Measurements from ENCODE around the gene FBXL15.

FBXL15 gene

GRCh38 chr10:102411341-102412255 lies 9.0 kb upstream of the FBXL15 start:
- TF ChIP-seq, protein P1, sequence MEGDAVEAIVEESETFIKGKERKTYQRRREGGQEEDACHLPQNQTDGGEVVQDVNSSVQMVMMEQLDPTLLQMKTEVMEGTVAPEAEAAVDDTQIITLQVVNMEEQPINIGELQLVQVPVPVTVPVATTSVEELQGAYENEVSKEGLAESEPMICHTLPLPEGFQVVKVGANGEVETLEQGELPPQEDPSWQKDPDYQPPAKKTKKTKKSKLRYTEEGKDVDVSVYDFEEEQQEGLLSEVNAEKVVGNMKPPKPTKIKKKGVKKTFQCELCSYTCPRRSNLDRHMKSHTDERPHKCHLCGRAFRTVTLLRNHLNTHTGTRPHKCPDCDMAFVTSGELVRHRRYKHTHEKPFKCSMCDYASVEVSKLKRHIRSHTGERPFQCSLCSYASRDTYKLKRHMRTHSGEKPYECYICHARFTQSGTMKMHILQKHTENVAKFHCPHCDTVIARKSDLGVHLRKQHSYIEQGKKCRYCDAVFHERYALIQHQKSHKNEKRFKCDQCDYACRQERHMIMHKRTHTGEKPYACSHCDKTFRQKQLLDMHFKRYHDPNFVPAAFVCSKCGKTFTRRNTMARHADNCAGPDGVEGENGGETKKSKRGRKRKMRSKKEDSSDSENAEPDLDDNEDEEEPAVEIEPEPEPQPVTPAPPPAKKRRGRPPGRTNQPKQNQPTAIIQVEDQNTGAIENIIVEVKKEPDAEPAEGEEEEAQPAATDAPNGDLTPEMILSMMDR (conservative IDR thresholded peaks at IDR 0.05; ENCODE audit: low read depth, low read length) = no peak
- DNase-seq (ENCODE audit: low read depth) = no peak
- H3K4me3 ChIP-seq (ENCODE audit: low read depth, low read length) = no peak overlapping the region

- no peak for DNase-seq (ENCODE audit: low read depth)
- no peak overlapping the region for H3K4me3 ChIP-seq (ENCODE audit: low read depth, low read length)
- TF ChIP-seq, protein P1 (conservative IDR thresholded peaks at IDR 0.05; ENCODE audit: low read depth, low read length) = no peak
Measured at GRCh38 chr10:102412293-102412692, 8.3 kb upstream of the FBXL15 start.

DNA sequence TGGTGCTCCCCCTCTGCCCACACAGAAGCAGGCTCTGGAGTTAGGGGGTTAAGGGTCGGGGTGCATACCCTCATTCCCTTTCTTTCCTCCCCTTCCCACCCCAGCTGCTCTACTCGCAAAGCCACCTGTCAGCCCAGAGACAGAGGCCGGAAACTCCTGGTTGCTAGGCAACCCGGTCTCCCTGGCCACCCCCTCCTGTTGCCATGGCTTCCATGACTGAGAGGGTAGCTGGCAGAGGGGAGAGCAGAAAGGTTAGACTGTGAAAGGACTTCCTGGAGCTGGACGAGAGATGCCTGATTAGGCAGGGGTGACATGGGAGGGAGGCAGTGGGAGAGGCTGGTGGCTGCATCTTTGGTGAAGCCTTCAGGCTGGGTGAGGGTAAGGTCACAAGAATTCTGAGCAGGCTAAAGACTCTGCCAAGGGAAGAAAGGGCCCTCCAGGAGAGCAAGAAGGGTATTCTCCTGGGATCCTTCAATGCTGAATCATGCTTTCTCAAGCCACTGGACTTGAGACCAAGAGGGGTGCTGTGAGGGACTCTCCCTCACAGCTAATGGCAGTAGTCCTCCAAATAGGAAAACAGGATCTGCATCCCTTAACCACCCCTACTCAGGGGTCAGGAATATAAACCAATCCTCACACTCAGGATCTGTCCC lies 7.5 kb upstream of the FBXL15 start:
- TF ChIP-seq, protein P1 (conservative IDR thresholded peaks at IDR 0.05; ENCODE audit: low read depth, low read length) = no peak
- DNase-seq (ENCODE audit: low read depth) = no peak
- no peak overlapping the region for H3K4me3 ChIP-seq (ENCODE audit: low read depth, low read length)

DNA sequence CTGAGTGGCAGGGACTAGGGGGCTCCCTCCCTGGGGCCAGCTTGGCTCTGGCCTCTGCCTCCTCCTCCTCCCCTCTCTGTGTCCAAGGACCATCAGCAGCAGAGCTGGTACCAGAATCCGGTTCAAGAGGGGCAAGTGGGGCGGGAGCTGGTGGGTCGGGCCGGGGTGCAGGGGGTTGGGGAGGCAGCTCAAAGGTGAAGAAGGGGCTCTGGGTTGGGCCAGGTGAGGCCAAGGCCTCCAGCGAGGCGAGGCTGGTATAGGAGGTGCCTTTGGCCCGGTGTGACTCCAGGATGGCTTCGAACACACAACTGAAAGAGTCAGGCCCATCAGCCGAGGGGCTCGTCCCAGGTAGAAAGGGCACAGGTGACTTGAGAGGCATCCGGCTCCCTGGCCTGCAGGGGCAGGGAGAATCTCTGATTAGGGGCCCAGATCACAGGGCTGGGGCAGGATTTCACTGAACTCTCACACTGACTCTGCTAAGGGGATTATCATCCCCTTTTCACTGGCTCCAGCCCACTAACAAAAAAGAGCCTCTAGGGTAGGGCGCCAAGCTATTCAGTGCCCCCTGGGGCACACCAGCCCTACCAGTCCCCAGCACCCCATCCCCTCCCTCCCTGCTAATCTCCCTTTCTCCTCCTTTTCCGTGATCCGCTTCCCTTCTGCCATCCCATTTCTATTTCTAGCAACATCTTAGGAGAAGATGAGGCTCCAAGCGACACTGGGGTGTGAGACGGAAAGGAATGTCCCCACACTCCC lies 6.7 kb upstream of the FBXL15 start:
- no peak for DNase-seq (ENCODE audit: low read depth)
- no peak overlapping the region for H3K4me3 ChIP-seq (ENCODE audit: low read depth, low read length)
- TF ChIP-seq, protein P1 (conservative IDR thresholded peaks at IDR 0.05; ENCODE audit: low read depth, low read length) = no peak

DNA sequence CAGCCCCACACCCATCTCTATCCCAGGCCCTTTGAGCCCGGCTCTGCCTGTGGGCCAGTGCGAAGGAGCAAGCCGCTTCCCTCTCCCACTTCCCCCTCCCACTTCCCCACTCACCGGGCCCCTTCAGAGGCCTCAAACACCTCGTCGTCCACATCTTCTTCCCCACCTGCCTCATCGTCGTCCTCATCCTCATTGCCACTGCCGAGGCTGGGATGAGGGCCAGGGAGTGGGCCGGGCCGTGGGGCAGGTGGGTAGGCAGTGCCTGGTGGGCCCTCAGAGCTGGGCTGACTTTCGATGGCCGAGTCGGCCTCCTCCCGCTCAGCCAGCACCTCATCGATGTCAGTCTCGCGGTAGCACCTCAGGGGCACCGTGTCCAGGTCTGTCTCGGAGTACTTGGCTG lies 5.9 kb upstream of the FBXL15 start:
- no peak for DNase-seq (ENCODE audit: low read depth)
- H3K4me3 ChIP-seq (ENCODE audit: low read depth, low read length) = no peak overlapping the region
- TF ChIP-seq, protein P1 (conservative IDR thresholded peaks at IDR 0.05; ENCODE audit: low read depth, low read length) = no peak

DNA sequence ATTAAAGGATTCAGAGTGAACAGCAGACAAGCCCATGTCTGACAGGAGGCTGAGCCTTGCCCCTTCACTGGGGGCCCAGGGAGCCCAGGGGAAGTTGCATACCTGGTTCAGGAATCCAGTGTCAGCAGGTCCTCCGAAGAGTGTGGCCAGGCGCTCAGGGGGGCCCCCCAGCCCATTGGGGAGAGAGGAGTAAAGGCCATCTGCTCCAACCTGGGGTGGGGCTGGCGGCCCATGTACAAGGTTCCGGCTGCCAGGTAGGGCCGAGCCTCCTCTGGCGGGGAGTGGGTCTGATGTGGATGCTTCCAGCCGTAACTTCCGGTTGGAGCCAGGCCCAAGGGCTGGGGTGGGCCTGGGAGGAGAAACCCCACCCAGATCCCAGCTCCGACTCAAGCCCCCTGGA lies 4.4 kb upstream of the FBXL15 start:
- DNase-seq (ENCODE audit: low read depth) = no peak
- H3K4me3 ChIP-seq (ENCODE audit: low read depth, low read length) = no peak overlapping the region
- TF ChIP-seq, protein P1 (conservative IDR thresholded peaks at IDR 0.05; ENCODE audit: low read depth, low read length) = no peak

Measured in choroid plexus epithelial cell (primary cell).